22Rv1 (cell line): ENCODE data around the gene HMCES.

Experiments
- ZFX ChIP-seq: fragments of 450-650 bp; IDR thresholded peaks from 2 replicates; pipeline ENCODE4 v1.6.1; 2017; ENCODE audit warnings: antibody characterized with exemption, borderline replicate concordance
- TF ChIP-seq, protein P1 (sequence below): fragments of 450-650 bp; IDR thresholded peaks from 2 replicates; pipeline ENCODE4 v1.5.1; 2017; ENCODE audit warnings: mild to moderate bottlenecking

DNA sequence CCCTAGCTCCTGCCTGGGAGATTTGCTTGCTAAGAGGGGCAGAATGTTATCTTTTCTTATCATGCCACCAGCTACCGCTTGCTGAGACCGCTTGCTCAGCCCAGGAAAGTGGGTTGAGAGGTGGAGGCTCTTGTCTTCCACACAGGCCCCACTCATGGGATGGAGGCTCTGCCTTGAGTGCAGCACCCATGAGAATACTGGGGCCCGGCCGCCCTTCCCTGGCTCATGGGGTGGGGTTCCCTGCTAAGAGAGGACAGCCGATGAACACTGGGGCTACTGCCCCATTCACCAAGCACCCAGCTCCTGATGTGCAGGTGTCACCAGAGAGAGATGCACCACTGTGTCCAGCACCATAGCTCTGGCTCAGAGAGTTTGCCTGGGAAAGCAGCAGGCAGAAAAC, 55.2 kb downstream of the HMCES start:
- TF ChIP-seq, protein P1, sequence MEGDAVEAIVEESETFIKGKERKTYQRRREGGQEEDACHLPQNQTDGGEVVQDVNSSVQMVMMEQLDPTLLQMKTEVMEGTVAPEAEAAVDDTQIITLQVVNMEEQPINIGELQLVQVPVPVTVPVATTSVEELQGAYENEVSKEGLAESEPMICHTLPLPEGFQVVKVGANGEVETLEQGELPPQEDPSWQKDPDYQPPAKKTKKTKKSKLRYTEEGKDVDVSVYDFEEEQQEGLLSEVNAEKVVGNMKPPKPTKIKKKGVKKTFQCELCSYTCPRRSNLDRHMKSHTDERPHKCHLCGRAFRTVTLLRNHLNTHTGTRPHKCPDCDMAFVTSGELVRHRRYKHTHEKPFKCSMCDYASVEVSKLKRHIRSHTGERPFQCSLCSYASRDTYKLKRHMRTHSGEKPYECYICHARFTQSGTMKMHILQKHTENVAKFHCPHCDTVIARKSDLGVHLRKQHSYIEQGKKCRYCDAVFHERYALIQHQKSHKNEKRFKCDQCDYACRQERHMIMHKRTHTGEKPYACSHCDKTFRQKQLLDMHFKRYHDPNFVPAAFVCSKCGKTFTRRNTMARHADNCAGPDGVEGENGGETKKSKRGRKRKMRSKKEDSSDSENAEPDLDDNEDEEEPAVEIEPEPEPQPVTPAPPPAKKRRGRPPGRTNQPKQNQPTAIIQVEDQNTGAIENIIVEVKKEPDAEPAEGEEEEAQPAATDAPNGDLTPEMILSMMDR = no peak
- TF ChIP-seq ZFX = no peak
